WERI-Rb-1 (cell line): ENCODE data around the gene CYGB.
A peak's percentile ranks its signal among the peaks of the same experiment; 100 is the strongest.

Experiments used
- DNase-seq: peaks from one replicate; pipeline ENCODE4 v3.0.0-alpha.2; 2020
- H3K27ac ChIP-seq: fragments of 250-450 bp; sonication (Bioruptor Pico); 2 replicates; pipeline ENCODE4 v1.5.1; 2020; ENCODE audit warnings: mild to moderate bottlenecking, moderate library complexity
- H3K27me3 ChIP-seq: fragments of 250-450 bp; sonication (Bioruptor Pico); 2 replicates; pipeline ENCODE4 v1.5.1; 2021; ENCODE audit warnings: mild to moderate bottlenecking, low read depth, moderate library complexity; ENCODE audit not compliant: insufficient read depth, severe bottlenecking
- H3K36me3 ChIP-seq: fragments of 250-450 bp; sonication (Bioruptor Pico); 2 replicates; pipeline ENCODE4 v1.5.1; 2020; ENCODE audit warnings: mild to moderate bottlenecking, moderate library complexity
- H3K4me3 ChIP-seq: 2 replicates; pipeline ENCODE4 v1.5.1; 2011; ENCODE audit warnings: low read depth, mild to moderate bottlenecking, control low read depth, low read length
- H3K9me3 ChIP-seq: fragments of 250-450 bp; sonication (Bioruptor Pico); 2 replicates; pipeline ENCODE4 v1.5.1; 2021; ENCODE audit warnings: mild to moderate bottlenecking, moderate library complexity; ENCODE audit not compliant: severe bottlenecking
- TF ChIP-seq, protein P1 (sequence below): IDR thresholded peaks from 2 replicates; pipeline ENCODE4 v1.5.1; 2011; ENCODE audit warnings: low read depth, mild to moderate bottlenecking, control low read depth, inconsistent platforms, low read length

The CYGB gene

DNA sequence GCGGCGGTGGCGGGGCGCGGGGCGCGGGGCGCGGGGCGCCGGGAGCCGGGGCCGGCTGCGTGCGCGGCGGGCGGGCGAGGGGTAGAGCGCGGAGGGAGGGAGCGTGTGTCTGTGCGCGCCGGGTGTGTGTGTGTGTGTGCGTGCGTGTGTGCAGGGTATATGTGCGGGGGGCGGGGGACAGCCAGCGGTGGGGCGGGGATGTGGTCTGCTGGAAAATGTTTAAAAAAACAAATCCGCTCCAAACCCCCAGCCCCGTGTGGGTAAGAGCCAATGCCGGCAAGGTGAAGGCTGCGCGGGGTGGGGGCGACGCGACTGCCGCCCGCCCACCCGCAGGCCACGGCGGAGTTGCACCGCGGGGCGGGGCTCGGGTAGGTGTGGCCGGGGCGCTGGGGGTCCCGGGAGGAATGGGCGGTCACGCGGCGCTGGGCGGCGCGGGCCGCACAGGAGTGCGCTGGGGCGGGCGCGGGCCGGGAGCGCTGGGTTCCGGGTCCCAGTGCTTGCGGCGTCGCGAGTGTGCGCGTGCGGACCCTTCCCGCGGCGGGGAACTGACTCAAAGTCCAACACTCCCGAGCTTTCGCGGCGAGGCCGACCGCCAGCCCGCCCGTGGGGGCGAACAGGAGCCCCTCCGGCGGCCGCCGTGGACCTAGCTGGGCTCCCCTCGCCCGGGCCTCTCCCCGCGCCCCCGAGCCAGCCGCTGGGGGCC is at the start of gene CYGB:
Gene CYGB, minus strand, starts transcription at position 132 of the 703 bp plus-strand sequence. CDS start 167 bp downstream, outside the sequence.
- Histone ChIP-seq H3K4me3 (no peak within 1 kb of the TSS), H3K27me3 (no peaks in the 10 kb centered on the region), H3K36me3 (peaks cover 2% of the 10 kb centered on the region; the same call in 1 of the 2 replicates), H3K27ac (peak within 1 kb of the TSS; percentile 96), H3K9me3 (no peaks in the 10 kb centered on the region)
- TF ChIP-seq, protein P1, sequence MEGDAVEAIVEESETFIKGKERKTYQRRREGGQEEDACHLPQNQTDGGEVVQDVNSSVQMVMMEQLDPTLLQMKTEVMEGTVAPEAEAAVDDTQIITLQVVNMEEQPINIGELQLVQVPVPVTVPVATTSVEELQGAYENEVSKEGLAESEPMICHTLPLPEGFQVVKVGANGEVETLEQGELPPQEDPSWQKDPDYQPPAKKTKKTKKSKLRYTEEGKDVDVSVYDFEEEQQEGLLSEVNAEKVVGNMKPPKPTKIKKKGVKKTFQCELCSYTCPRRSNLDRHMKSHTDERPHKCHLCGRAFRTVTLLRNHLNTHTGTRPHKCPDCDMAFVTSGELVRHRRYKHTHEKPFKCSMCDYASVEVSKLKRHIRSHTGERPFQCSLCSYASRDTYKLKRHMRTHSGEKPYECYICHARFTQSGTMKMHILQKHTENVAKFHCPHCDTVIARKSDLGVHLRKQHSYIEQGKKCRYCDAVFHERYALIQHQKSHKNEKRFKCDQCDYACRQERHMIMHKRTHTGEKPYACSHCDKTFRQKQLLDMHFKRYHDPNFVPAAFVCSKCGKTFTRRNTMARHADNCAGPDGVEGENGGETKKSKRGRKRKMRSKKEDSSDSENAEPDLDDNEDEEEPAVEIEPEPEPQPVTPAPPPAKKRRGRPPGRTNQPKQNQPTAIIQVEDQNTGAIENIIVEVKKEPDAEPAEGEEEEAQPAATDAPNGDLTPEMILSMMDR: no peak
- DNase-seq: no peak

GRCh38 chr17:76586741-76587487 is 49.4 kb upstream of the CYGB start:
- Histone ChIP-seq H3K27me3 (no peaks in the 10 kb centered on the region), H3K9me3 (peaks cover 10% of the 10 kb centered on the region), H3K4me3 (peak overlapping the region; percentile 52), H3K27ac (peak overlapping the region; percentile 87), H3K36me3 (no peaks in the 10 kb centered on the region)
- TF ChIP-seq, protein P1: no peak
- peak; percentile 97 for DNase-seq

DNA sequence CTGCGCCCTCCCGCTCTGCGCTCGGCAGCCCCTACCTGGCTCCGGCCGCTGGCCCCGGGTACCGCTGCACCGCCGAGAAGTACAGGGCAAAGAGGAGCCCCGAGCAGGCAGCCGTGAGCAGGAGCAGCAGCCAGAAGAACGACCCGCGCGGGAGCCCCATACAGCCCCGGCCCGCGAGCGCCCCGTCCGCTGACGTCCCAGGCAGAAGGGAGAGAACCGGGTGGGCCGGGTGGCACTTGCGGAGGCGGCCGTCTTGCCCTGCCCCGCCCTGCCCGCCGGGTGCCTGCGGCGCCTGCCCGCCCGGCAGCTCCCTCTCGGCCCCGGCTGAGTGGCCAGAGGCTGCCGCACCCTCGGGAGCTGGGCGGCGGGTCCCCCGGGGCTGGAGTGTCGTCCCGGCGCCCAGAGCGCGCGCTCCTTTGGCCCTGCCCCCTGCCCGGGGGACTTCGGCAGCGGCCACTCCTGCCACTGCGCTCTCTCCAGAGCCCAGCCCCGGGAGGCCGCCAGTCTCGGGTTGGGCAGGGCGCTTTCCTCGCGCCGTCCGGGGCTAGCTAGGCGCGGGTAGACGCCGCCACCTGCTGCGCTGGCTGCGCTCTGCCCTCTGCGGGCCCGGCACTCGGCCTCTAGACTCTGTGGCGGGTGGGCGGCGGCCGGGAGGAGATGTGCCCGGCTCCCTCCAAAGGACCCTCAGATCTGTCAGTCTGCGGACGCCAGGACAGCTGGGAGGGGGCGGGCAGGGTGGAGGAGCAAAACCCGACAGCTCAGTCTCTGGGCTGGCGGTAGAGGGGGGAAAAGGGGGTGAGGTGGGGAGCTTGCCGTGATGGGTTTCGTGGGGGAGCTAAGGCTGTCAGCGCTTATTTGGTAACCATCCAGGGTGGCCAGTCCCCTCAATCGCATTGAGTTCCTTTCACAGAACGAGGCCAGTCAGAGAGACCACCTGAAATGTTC is 48.4 kb upstream of the CYGB start, which contains the start of gene ST6GALNAC2:
Gene ST6GALNAC2, minus strand, starts transcription at position 212 of the 945 bp plus-strand sequence. Its CDS starts 52 bp downstream, at position 160.
- Histone ChIP-seq H3K27ac (peak within 1 kb of the TSS; percentile 87), H3K9me3 (peaks cover 10% of the 10 kb centered on the region), H3K36me3 (no peaks in the 10 kb centered on the region), H3K4me3 (peak within 1 kb of the TSS; percentile 52), H3K27me3 (no peaks in the 10 kb centered on the region)
- TF ChIP-seq, protein P1: peak; percentile 69
- peak; percentile 83 for DNase-seq

DNA sequence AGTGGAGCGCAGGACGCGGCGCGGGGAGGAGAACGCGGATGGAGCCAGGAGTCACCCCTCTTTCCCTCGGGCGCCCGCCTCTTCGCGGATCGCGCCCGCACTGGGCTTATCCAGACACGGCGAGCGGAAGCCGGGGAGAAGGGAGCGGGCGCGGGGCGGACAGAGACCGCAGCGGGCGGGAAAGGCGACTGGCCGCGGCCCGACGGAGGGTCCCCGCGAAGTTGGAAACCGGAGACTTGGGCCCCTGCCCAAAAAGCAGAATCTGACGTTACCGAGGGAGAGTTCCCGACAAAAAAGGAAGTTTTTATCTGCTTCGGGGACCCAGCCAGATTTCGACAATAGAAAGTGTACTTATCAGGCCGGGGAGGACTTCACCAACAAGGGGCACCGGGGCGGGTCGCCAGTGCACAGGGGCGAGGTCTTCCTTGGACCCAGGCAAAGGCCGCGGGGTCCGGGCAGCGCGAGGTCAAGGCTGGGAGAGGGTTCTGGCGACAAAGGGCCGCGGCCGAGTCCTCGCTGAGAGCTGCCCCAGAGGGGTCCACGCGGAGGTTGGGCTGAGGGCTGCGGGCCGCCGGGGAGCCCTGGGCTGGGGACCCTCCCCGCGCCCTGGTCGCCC is 47.6 kb upstream of the CYGB start:
- H3K4me3 ChIP-seq: peak overlapping the region; percentile 52
- TF ChIP-seq, protein P1: no peak
- peaks cover 10% of the 10 kb centered on the region for H3K9me3 ChIP-seq
- no peak for DNase-seq
- H3K36me3 ChIP-seq: no peaks in the 10 kb centered on the region
- peak overlapping the region; percentile 87 for H3K27ac ChIP-seq
- H3K27me3 ChIP-seq: no peaks in the 10 kb centered on the region

GRCh38 chr17:76584427-76585032 is 47.0 kb upstream of the CYGB start:
- TF ChIP-seq, protein P1: no peak
- Histone ChIP-seq H3K4me3 (no peak overlapping the region), H3K27me3 (no peaks in the 10 kb centered on the region), H3K27ac (no peak overlapping the region), H3K36me3 (no peaks in the 10 kb centered on the region), H3K9me3 (peaks cover 10% of the 10 kb centered on the region)
- no peak for DNase-seq
